ENCODE results near the gene BEGAIN.

GRCh38 chr14:100559455-100559854, 27.8 kb downstream of the BEGAIN start:
- TF ChIP-seq CTCF (IDR thresholded peaks at IDR 0.05) (no peak), POLR2A (IDR thresholded peaks at IDR 0.05) (no peak), EP300 (IDR thresholded peaks at IDR 0.05) (no peak)

All from ovary (tissue), 3 donors.